Transverse colon (tissue), 4 donors: ENCODE measurements around the gene TMEM52. TPM values are rescaled to one million over a fixed set of nuclear protein-coding genes. Genes with fewer than 3 reads are reported as not detected.

Experiments
- DNase-seq: peaks from one replicate; pipeline ENCODE4 v3.0.0-alpha.2; 2019
- H3K27ac ChIP-seq, 4 donors: fragments of 200-600 bp; sonication (generic); 2 replicates each; pipeline ENCODE4 v1.5.1; 2016 to 2018; ENCODE audit warnings: inconsistent platforms in 4 of 4
- H3K27me3 ChIP-seq: fragments of 200-600 bp; sonication (generic); 2 replicates; pipeline ENCODE4 v1.5.1; 2017; ENCODE audit warnings: inconsistent platforms
- H3K36me3 ChIP-seq, 4 donors: fragments of 200-600 bp; sonication (generic); 2 replicates each; pipeline ENCODE4 v1.5.1; 2017 to 2019; ENCODE audit warnings: inconsistent platforms in 4 of 4
- H3K4me1 ChIP-seq, 4 donors: fragments of 200-600 bp; sonication (generic); 2 replicates each; pipeline ENCODE4 v1.5.1; 2017 to 2020; ENCODE audit warnings: inconsistent platforms in 4 of 4
- H3K4me3 ChIP-seq, 4 donors: fragments of 200-600 bp; sonication (generic); 1 replicate in 1 of 4; 2 replicates in 3 of 4; pipeline versions ENCODE4 v1.5.1 to v1.6.1; 2017 to 2019; ENCODE audit warnings: inconsistent platforms in 4 of 4
- H3K9me3 ChIP-seq, 2 donors: fragments of 200-600 bp; sonication (generic); 2 replicates each; pipeline ENCODE4 v1.5.1; 2017 to 2019; ENCODE audit warnings: inconsistent platforms in 2 of 2
- CTCF ChIP-seq, 5 experiments: fragments of 200-600 bp in 3 of 5; fragments of 450-650 bp in 2 of 5; sonication (generic) in 3 of 5; IDR thresholded peaks; 1 replicate in 2 of 5; 2 replicates in 3 of 5; pipeline ENCODE4 v1.5.1; 2016 to 2017; ENCODE audit warnings: antibody characterized with exemption in 5 of 5, inconsistent platforms in 3 of 5, mild to moderate bottlenecking in 2 of 5, moderate library complexity in 1 of 5
- EP300 ChIP-seq: sonication (generic); formaldehyde crosslinking; IDR thresholded peaks from one replicate; pipeline ENCODE4 v1.6.1; 2017; ENCODE audit warnings: antibody characterized with exemption, low read depth
- POLR2A ChIP-seq: fragments of 450-650 bp; IDR thresholded peaks from one replicate; pipeline ENCODE4 v1.6.1; 2016; ENCODE audit warnings: antibody characterized with exemption, mild to moderate bottlenecking, moderate library complexity
- POLR2AphosphoS5 ChIP-seq, 3 donors: sonication (generic); formaldehyde crosslinking; IDR thresholded peaks; one replicate each; pipeline ENCODE4 v1.6.1; 2016; ENCODE audit warnings: antibody characterized with exemption in 3 of 3
- WGBS, 2 donors: methylation state at CpG; one replicate each; pipeline ENCODE4 v1.1.5; 2018; ENCODE audit warnings: low coverage in 1 of 2; 5-methylcytosine and 5-hydroxymethylcytosine counted together
- in situ Hi-C, 4 donors: fragments of 200-750 bp; cut with MboI; loops; one replicate each; pipeline versions ENCODE4 v1.15.0 to v1.15.1; 2017; ENCODE audit warnings: low sequenced_read_pairs in 3 of 4, low pct_ligation_motif_present in 1 of 4, low pct_unique_long_range_greater_than_20kb in 1 of 4
- intact Hi-C: fragments of 100-400 bp; cut with DNase I; formaldehyde crosslinking; loops from one replicate; pipeline ENCODE4 v1.15.1; 2023; ENCODE audit warnings: low total_unique reads
- total RNA-seq, 4 donors: library from RNA; depleted of rRNA; stranded (reverse); fragments of >200 nt; gene quantifications; one replicate each; pipeline ENCODE4 v1.1.0, GENCODE V29; 2016

Gene TMEM52
- total RNA-seq, 4 donors from 2014 or later, result 5.2 to 9.5 (median 5.3) TPM; not detected in 1

DNA sequence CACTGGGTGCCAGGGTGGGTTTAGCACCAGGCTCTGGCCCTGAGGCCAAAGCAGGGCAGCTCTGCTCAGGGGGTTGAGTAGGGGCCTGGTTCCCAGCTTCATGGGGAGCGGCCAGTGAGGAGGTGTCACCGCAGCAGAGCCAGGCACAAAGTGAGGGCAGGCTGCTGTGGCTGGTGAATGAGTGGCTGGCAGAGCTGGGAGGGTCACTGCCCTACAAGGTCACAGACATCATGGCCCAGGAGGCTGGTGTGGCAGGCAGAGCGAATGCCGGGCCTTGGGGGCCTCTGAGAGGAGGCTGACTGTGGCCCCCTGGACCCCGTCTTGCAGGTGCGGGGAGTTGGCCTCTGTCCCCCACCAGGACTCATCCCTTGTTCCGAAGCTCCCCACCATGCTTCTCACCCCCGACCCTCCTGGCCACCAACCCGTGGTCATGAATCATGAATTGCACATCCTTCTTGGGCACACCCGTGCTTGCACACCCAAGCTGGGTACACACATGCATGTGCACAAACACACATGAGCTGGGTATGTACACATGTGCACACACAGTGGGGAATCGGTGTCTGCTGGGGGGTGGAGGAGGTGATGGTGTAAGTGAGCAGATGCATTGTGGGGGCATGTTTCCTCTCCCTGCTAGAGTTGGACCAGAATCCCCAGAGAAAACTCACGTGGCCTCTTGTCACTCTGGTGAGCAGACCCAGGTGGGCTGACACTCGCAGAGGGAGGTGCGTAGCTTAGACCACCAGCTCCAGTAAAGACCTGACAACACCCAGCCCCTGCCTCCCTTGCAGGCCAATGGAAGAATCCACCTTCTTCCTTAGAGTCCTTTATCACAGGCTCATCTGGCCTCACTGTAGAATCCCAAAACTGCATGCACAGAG, 23.4 kb downstream of the TMEM52 start:
- in situ Hi-C loops (loop anchor here in 1 of 4 donors (25.0 kb wide), 1 partner anchor 133 kb away; no protein-coding TSS in a partner anchor), intact Hi-C loops (no loop called here)
- 70 to 100% methylated on average over 1 to 13 of the region's 14 CpGs for WGBS, 2 donors
- no peaks in the 10 kb centered on the region for H3K36me3 ChIP-seq
- no peak overlapping the region for H3K4me3 ChIP-seq
- H3K9me3 ChIP-seq, result no peaks in the 10 kb centered on the region
- DNase-seq, result no peak
- TF ChIP-seq POLR2A (no peak), POLR2AphosphoS5 (IDR thresholded peaks at IDR 0.05) (no peak), EP300 (no peak), CTCF (IDR thresholded peaks at IDR 0.05) (no peak)
- no peaks in the 10 kb centered on the region for H3K27me3 ChIP-seq
- H3K27ac ChIP-seq, result peak overlapping the region; percentile 93 to 99 (median 97)
- peaks cover 33 to 51% (median 43%) of the 10 kb centered on the region in 4 donors for H3K4me1 ChIP-seq

GRCh38 chr1:1895060-1895418, 24.0 kb downstream of the TMEM52 start:
- Histone ChIP-seq H3K4me3 (no peak overlapping the region), H3K4me1 (peaks cover 33 to 51% (median 43%) of the 10 kb centered on the region in 4 donors), H3K27ac (peak overlapping the region; percentile 93 to 99 (median 97)), H3K36me3 (no peaks in the 10 kb centered on the region), H3K9me3 (no peaks in the 10 kb centered on the region), H3K27me3 (no peaks in the 10 kb centered on the region)
- TF ChIP-seq EP300 (no peak), POLR2A (no peak), POLR2AphosphoS5 (IDR thresholded peaks at IDR 0.05) (no peak), CTCF (IDR thresholded peaks at IDR 0.05) (no peak)
- WGBS, 2 donors, result 43% methylated on average over 8 of the region's 10 CpGs; no CpG with 5 or more reads in 1 of the 2 donors
- no peak for DNase-seq
- in situ Hi-C loops (loop anchor here in 1 of 4 donors (25.0 kb wide), 1 partner anchor 133 kb away; no protein-coding TSS in a partner anchor), intact Hi-C loops (no loop called here)

GRCh38 chr1:1894354-1895059, 24.6 kb downstream of the TMEM52 start:
- Histone ChIP-seq H3K27me3 (no peaks in the 10 kb centered on the region), H3K27ac (peak overlapping the region; percentile 93 to 99 (median 97)), H3K4me3 (no peak overlapping the region), H3K36me3 (no peaks in the 10 kb centered on the region), H3K9me3 (no peaks in the 10 kb centered on the region), H3K4me1 (peaks cover 33 to 51% (median 44%) of the 10 kb centered on the region in 4 donors)
- intact Hi-C loops, result no loop called here
- DNase-seq, result peak; percentile 87
- peak; percentile 26 for TF ChIP-seq EP300
- no peak for TF ChIP-seq CTCF (IDR thresholded peaks at IDR 0.05)
- TF ChIP-seq POLR2A, result peak; percentile 53
- TF ChIP-seq POLR2AphosphoS5 (IDR thresholded peaks at IDR 0.05), result peak; percentile 17 to 54 (median 49)
- in situ Hi-C loops, result loop anchor here in 1 of 4 donors (25.0 kb wide), 1 partner anchor 132 kb away; no protein-coding TSS in a partner anchor
- 18% methylated on average over 14 of the region's 14 CpGs; no CpG with 5 or more reads in 1 of the 2 donors for WGBS, 2 donors

DNA sequence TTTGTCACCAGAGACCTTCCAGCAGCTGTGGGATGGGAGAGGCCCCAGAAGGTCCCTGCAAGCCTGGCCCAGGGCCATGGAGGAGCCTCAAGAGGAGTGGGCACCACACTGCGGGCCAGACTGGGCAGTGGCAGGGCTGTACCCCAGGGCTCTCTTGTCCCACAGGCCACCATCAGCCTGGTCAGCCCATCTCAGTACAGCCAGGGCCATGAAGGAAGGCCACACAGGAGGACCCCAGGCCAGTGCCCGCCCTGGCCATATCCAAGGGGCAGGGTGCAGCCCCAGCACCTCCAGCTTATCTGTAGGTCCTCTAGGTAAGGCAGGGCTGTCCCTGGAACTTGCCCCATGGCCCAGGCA, 25.1 kb downstream of the TMEM52 start:
- Histone ChIP-seq H3K27ac (peak overlapping the region; percentile 93 to 99 (median 97)), H3K27me3 (no peaks in the 10 kb centered on the region), H3K4me1 (peaks cover 37 to 56% (median 49%) of the 10 kb centered on the region in 4 donors), H3K36me3 (no peaks in the 10 kb centered on the region), H3K4me3 (no peak overlapping the region), H3K9me3 (no peaks in the 10 kb centered on the region)
- no peak for DNase-seq
- in situ Hi-C loops, result loop anchor here in 1 of 4 donors (25.0 kb wide), 1 partner anchor 132 kb away; no protein-coding TSS in a partner anchor
- TF ChIP-seq POLR2AphosphoS5 (IDR thresholded peaks at IDR 0.05) (peak in 1 of 3 donors; percentile 38), CTCF (IDR thresholded peaks at IDR 0.05) (no peak)
- WGBS, 2 donors, result 75% methylated on average over 2 of the region's 2 CpGs; no CpG with 5 or more reads in 1 of the 2 donors
- intact Hi-C loops, result no loop called here
